Omental fat pad (tissue), 4 donors: ENCODE data around the gene MRPS7. TPM values are rescaled to one million over a fixed set of nuclear protein-coding genes. Genes with fewer than 3 reads are reported as not detected.

Experiments
- ATAC-seq: fragments of 150-250 bp; one replicate; pipeline ENCODE4 v1.9.1; 2016; ENCODE audit warnings: mild to moderate bottlenecking, moderate library complexity; ENCODE audit not compliant: low FRiP score
- DNase-seq: peaks from one replicate; pipeline ENCODE4 v3.0.0-alpha.2; 2019; ENCODE audit warnings: low spot score
- total RNA-seq, 4 donors: library from RNA; depleted of rRNA; stranded (reverse); fragments of >200 nt; gene quantifications; one replicate each; pipeline ENCODE4 v1.1.0, GENCODE V29; 2016
- TF ChIP-seq, protein P1 (sequence below), 3 donors: fragments of 450-650 bp; IDR thresholded peaks; one replicate each; pipeline ENCODE4 v1.5.1; 2016 to 2017; ENCODE audit warnings: antibody characterized with exemption in 3 of 3, mild to moderate bottlenecking in 3 of 3, moderate library complexity in 2 of 3

MRPS7 gene
- total RNA-seq, 4 donors from 2014 or later, result 27.1 to 48.3 (median 38.4) TPM

DNA sequence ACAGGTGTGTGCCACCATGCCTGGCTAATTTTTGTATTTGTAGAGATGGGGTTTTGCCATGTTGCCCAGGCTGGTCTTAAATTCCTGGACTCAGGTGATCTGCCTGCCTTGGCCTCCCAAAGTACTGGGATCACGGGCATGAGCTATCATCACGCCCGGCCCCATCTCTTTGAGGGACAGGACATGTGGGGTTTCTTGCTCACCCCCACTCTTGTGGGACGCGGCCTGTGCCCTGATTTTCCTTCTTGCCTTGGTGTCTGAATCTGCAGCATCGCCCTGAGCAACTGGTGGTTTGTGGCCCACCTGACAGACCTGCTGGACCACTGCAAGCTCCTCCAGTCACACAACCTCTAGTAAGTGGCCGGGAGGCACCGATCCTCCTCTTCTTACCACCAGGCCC lies 30.6 kb upstream of the MRPS7 start:
- TF ChIP-seq, protein P1, sequence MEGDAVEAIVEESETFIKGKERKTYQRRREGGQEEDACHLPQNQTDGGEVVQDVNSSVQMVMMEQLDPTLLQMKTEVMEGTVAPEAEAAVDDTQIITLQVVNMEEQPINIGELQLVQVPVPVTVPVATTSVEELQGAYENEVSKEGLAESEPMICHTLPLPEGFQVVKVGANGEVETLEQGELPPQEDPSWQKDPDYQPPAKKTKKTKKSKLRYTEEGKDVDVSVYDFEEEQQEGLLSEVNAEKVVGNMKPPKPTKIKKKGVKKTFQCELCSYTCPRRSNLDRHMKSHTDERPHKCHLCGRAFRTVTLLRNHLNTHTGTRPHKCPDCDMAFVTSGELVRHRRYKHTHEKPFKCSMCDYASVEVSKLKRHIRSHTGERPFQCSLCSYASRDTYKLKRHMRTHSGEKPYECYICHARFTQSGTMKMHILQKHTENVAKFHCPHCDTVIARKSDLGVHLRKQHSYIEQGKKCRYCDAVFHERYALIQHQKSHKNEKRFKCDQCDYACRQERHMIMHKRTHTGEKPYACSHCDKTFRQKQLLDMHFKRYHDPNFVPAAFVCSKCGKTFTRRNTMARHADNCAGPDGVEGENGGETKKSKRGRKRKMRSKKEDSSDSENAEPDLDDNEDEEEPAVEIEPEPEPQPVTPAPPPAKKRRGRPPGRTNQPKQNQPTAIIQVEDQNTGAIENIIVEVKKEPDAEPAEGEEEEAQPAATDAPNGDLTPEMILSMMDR (IDR thresholded peaks at IDR 0.05), result no peak
- no peak for DNase-seq
- ATAC-seq, result no peak

DNA sequence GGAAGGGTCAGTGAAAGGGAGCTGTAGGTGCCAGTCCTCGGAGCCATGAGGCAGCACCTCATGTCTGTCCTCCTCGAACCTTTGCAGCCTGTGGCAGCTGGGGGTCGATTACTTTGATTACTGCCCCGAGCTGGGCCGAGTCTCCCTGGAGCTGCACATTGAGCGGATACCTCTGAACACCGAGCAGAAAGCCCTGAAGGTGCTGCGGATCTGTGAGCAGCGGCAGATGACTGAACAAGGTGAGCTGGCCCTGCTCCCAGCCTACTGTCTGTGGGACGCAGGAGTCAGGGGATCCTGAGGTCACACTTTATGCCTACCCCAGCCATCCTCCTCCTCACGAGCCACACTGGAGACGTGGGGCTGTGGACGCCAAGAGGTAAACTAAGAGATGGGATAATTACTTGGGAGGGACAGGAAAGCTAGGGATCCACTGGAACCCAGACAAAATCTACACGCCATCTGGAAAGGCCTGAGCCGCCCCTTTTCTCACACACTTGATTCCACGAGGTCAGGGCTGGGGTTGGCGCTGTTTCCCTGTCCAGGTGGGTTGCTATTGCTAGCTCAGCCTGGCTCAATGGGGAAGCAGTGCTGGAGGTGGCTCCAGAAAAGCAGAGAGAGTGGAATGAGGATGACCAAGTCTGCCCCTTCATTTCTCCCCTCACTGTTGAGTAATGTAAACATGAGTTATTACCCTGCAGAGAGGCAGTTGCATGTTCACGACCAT lies 29.8 kb upstream of the MRPS7 start:
- ATAC-seq (no peak), DNase-seq (no peak)
- TF ChIP-seq, protein P1 (IDR thresholded peaks at IDR 0.05), result no peak

DNA sequence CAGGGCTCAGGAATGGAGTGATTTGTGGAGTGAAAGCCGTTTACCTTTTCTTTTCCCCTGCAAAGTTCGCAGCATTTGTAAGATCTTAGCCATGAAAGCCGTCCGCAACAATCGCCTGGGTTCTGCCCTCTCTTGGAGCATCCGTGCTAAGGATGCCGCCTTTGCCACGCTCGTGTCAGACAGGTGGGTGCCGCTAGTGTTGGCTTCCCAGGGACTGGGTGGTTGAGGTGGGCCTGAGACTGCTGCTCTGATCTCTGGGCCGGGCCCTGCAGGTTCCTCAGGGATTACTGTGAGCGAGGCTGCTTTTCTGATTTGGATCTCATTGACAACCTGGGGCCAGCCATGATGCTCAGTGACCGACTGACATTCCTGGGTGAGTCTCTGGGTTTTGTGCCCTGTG lies 28.9 kb upstream of the MRPS7 start:
- TF ChIP-seq, protein P1 (IDR thresholded peaks at IDR 0.05), result no peak
- ATAC-seq, result no peak
- DNase-seq, result no peak

DNA sequence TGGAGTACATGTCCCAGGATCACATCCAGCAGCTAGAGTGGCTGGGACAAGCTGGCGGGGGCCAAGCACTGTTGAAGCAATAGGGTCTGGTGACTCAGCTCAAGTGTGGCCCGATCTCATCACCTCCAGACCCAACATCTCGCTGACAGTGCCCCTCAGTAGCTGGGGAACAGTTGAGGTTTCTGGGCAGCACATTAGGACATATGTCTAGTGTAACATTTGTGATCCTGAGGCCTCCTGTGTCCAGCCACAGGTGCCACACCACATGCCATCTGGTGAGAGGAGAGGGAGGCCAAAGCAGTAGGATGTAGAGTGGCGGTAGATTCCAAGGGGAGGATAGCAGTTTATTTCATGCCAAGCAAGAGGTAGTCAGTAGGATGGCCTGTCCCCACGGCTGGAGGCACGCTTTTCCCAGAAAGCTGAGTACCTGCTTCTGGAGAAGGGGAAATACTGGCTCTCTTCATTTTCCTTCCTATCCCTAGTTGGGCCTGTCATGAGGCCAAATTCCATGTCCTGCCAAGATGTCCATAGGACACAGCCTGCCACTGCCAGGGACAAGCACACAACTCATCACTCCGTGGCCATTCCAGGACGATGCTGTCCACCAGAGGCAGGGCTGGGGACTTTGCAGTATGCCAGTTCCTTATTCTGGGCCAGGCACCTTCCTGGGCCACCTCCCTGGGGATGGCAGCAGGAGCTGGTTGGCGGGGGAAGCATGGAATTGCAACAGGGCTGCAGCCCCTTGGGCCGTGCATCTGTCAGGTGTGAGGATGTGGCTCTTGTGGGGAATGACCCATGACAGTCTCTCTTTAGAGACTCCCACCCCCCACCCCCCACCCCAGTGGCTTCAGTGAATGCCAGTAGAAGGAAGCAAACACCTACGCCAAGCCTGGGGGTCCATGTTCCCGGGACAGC lies 24.3 kb upstream of the MRPS7 start:
- DNase-seq (no peak), ATAC-seq (no peak)
- TF ChIP-seq, protein P1 (IDR thresholded peaks at IDR 0.05), result no peak

DNA sequence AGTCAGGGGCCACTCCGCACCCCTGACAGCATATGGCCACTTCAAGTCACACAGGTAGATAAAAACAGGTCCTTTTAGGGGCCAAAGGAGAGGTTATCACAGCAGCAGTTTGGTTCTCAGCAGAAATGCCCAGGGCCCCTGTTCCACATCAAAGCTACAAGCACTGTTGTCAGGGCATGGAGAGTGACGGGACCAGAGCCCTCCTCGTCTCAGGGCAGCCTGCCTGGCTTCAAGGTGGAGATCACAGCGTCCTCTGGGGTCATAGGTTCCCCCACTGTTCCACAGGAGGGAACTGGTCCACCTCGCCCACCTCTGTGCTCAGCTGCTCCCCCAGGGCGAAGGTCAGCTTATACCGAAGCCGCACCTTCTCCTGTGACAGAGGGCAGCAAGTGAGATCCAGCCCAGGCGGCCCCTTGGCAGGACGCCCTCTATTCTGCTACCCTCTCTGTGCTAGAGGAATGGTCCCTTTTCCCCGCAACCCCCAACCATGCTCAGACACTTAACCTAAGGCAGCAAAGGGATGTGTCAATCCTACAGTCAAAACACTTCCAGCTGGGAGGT lies 23.6 kb upstream of the MRPS7 start:
- DNase-seq (no peak), ATAC-seq (no peak)
- TF ChIP-seq, protein P1 (IDR thresholded peaks at IDR 0.05), result no peak

DNA sequence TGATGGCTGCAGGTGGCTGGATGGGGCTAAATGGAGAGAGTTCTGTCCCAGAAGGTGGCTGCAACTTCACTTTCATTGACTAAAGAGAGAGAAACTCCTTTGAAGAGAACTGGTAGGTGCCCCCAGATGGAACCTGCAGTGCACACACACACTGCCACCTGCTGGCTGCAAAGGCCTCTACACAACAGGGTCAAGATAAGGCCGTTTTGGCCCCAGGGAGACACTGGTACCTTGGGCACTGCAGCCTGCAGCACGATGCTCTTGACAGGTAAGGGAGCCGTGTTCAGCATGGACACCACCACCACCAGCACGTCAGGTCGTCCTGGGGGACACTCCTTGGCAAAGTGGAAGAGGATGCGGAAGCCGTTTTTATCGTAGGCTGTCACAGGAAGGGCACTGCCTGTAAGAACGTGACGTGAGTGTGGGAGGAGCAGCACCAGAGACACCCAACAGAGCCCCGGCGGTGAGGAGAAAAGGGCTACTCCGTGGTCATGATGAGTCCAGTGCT lies 22.9 kb upstream of the MRPS7 start:
- TF ChIP-seq, protein P1 (IDR thresholded peaks at IDR 0.05), result no peak
- DNase-seq (no peak), ATAC-seq (no peak)
